Kidney epithelial cell (primary cell): ENCODE results near the gene BHLHE23. TPM values are rescaled to one million over a fixed set of nuclear protein-coding genes. Genes with fewer than 3 reads are reported as not detected.

Experiments used
- DNase-seq: peaks from one replicate; pipeline ENCODE4 v3.0.0-alpha.2; 2010; ENCODE audit warnings: low read depth
- H3K27me3 ChIP-seq: 2 replicates; pipeline ENCODE4 v1.6.0; 2011; ENCODE audit warnings: low read length; ENCODE audit not compliant: control insufficient read depth, insufficient read depth
- H3K36me3 ChIP-seq: 2 replicates; pipeline ENCODE4 v1.5.1; 2011; ENCODE audit warnings: low read length; ENCODE audit not compliant: control insufficient read depth, insufficient read depth
- H3K4me3 ChIP-seq: 2 replicates; pipeline ENCODE4 v1.5.1; 2011; ENCODE audit warnings: low read depth, mild to moderate bottlenecking, control low read depth, low read length
- CTCF ChIP-seq: IDR thresholded peaks from 2 replicates; pipeline ENCODE4 v1.5.1; 2011; ENCODE audit warnings: mild to moderate bottlenecking, moderate library complexity, low read length, control low read depth, inconsistent platforms; ENCODE audit not compliant: insufficient read depth, poor library complexity, severe bottlenecking
- total RNA-seq: library from RNA; depleted of rRNA; stranded (reverse); fragments of >200 nt; gene quantifications from 2 replicates; pipeline ENCODE4 v1.2.3, GENCODE V29; 2015

The BHLHE23 gene
- total RNA-seq, 1 donor from 2014 or later = not detected

- no peak for DNase-seq
- no peak for TF ChIP-seq CTCF
- Histone ChIP-seq H3K4me3 (no peak overlapping the region), H3K27me3 (peaks cover 43% of the 10 kb centered on the region), H3K36me3 (no peaks in the 10 kb centered on the region)
Measured at GRCh38 chr20:62991196-62991807, 15.5 kb downstream of the BHLHE23 start.

GRCh38 chr20:62990306-62990825 is 16.4 kb downstream of the BHLHE23 start:
- no peak overlapping the region for H3K4me3 ChIP-seq
- DNase-seq = no peak
- H3K36me3 ChIP-seq = no peaks in the 10 kb centered on the region
- H3K27me3 ChIP-seq = peaks cover 41% of the 10 kb centered on the region
- no peak for TF ChIP-seq CTCF

GRCh38 chr20:62989201-62989601 is 17.6 kb downstream of the BHLHE23 start:
- no peaks in the 10 kb centered on the region for H3K36me3 ChIP-seq
- peaks cover 34% of the 10 kb centered on the region for H3K27me3 ChIP-seq
- H3K4me3 ChIP-seq = no peak overlapping the region
- no peak for TF ChIP-seq CTCF
- DNase-seq = no peak

GRCh38 chr20:62987114-62987513 is 19.6 kb downstream of the BHLHE23 start:
- TF ChIP-seq CTCF = no peak
- DNase-seq = no peak
- no peaks in the 10 kb centered on the region for H3K36me3 ChIP-seq
- no peak overlapping the region for H3K4me3 ChIP-seq
- H3K27me3 ChIP-seq = peaks cover 39% of the 10 kb centered on the region

GRCh38 chr20:62986257-62986800 is 20.4 kb downstream of the BHLHE23 start:
- H3K4me3 ChIP-seq = no peak overlapping the region
- no peak for DNase-seq
- TF ChIP-seq CTCF = no peak
- no peaks in the 10 kb centered on the region for H3K36me3 ChIP-seq
- H3K27me3 ChIP-seq = peaks cover 42% of the 10 kb centered on the region

- Histone ChIP-seq H3K4me3 (no peak overlapping the region), H3K36me3 (no peaks in the 10 kb centered on the region), H3K27me3 (peaks cover 45% of the 10 kb centered on the region)
- no peak for DNase-seq
- no peak for TF ChIP-seq CTCF
Measured at GRCh38 chr20:62985444-62985778, 21.4 kb downstream of the BHLHE23 start.
